Activated T-cell treated with anti-CD3 and anti-CD28 coated beads, Interleukin-2, amount 50 U/mL, for 24 hours (primary cell): ENCODE measurements around the gene PAX9.
"Not testable (repeated sequence)": the region's sequence is repeated elsewhere in the genome, so short reads cannot be mapped to it uniquely, and the experiment has no call there.

Experiments used
- DNase-seq: peaks from one replicate; pipeline ENCODE4 v3.0.0-alpha.2; 2020
- H3K27ac Mint-ChIP-seq: 2 replicates; pipeline ENCODE4 v1.8.0; 2020; ENCODE audit warnings: mild to moderate bottlenecking, mixed read lengths
- H3K27me3 Mint-ChIP-seq: 2 replicates; pipeline ENCODE4 v1.8.0; 2020; ENCODE audit warnings: mixed read lengths
- H3K36me3 Mint-ChIP-seq: 2 replicates; pipeline ENCODE4 v1.8.0; 2020; ENCODE audit warnings: low read depth, mixed read lengths
- H3K4me1 Mint-ChIP-seq: 2 replicates; pipeline ENCODE4 v1.8.0; 2020; ENCODE audit warnings: low read depth, mixed read lengths
- H3K4me3 Mint-ChIP-seq: 2 replicates; pipeline ENCODE4 v1.8.0; 2020; ENCODE audit warnings: mild to moderate bottlenecking, moderate library complexity, mixed read lengths
- H3K9me3 Mint-ChIP-seq: 2 replicates; pipeline ENCODE4 v1.8.0; 2020; ENCODE audit warnings: mixed read lengths

PAX9 gene

DNA sequence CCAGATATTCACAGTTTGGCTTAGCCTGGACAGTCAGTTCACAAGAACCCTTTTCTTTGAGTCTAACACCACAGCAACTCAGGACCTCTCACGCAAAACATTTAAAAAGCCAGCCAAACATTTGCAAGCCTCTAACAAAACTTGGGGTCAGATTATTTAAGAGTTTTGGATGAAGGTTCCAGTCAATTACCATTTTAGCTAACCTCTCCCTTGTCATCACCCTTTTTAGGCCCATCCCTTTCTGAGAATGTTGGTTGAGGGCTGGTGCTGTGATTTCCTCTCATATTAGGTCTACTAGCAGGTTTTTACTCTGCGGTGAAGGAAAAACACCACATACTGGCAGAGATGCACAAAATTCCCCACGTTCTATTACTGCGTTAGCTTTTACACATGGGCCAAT lies 20.7 kb downstream of the PAX9 start:
- Mint-ChIP-seq H3K27me3 (peaks cover 9% of the 10 kb centered on the region), H3K9me3 (no peaks in the 10 kb centered on the region), H3K4me1 (no peaks in the 10 kb centered on the region), H3K36me3 (no peaks in the 10 kb centered on the region), H3K4me3 (no peak overlapping the region), H3K27ac (no peak overlapping the region)
- DNase-seq, result no peak

DNA sequence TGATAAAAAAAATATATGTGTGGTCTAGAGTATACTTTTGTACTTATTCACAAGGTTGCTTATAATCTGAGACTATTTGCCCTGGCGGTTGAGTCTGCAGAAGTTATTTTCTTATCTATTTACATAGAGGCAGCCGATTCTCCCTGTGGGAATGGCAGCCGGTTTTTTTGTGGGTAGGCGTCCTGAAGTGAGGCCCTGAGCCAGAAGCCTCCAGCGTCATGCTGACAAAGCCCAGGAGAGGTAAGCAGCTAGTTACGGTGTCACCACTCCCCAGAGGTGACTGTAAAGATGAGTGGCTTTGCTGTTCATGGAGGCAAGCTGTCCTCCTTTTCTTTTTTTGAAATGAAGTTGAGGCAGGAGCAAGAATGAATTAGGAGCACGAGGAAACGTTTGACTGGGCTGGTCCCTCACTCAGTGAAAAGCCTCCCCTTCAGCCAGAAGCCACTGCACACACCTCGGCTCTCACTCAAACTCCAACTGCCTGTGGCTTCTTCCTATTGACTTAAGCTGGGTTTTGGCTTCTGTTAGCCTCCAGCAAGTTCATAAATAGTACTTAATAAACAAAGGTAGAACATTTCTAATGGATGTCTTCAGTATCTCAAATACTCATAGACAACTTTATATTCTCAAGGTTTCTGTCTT lies 21.5 kb downstream of the PAX9 start:
- Mint-ChIP-seq H3K9me3 (no peaks in the 10 kb centered on the region), H3K4me3 (no peak overlapping the region), H3K4me1 (no peaks in the 10 kb centered on the region), H3K36me3 (no peaks in the 10 kb centered on the region), H3K27me3 (peaks cover 11% of the 10 kb centered on the region), H3K27ac (no peak overlapping the region)
- DNase-seq, result no peak

DNA sequence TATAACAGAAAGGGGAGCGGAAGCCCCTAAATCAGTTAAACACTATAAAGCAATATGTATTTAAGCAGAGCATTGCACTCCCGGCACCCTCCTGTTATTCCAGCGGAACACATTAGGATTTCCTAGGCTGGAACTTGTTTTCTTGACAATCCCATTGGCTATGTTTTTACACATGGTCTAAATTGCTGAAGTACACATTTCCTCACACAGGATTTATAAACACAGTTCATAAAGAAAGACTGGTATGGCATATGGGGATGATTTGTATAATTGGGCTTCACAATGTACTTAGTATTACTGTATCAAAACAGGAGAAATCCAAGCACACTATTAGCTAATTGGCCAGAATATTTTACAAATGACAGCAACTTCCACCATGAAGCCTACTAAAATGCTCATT lies 23.3 kb downstream of the PAX9 start:
- H3K4me3 Mint-ChIP-seq, result no peak overlapping the region
- H3K27ac Mint-ChIP-seq, result no peak overlapping the region
- H3K9me3 Mint-ChIP-seq, result no peaks in the 10 kb centered on the region
- no peaks in the 10 kb centered on the region for H3K4me1 Mint-ChIP-seq
- no peak for DNase-seq
- H3K36me3 Mint-ChIP-seq, result no peaks in the 10 kb centered on the region
- peaks cover 12% of the 10 kb centered on the region for H3K27me3 Mint-ChIP-seq

DNA sequence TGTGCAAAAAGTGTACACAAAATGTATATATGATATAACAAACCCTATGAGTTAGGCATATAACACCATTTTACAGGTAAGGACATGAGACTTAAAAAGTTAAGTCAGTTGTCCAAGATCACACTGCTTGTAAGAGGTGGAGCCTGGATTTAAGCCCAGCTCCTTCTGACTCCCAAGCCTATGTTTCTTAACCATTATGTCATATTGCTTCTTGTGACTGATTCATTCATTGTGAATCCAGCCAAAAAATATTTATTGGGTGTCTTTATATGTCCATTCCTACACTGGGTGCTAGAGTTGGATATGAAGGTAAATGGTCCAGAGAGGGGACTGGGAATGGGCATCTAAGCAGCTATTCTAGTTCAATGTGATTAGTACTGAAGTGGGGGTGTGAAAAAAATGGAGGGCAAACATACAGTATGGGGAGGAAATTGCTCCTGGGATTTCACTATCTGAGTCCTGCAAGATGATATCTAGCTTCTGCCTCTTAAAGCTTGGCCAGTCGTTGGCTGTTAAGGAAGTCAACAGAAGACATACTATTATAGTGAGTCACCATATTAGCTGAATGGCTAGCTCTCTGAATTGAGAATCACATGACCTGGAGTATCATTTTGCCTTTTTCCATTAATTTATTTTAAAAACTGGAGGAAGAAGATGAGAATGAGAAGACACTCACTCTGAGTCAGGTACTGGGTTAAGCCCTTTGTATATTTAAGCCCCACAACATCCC lies 28.8 kb downstream of the PAX9 start:
- DNase-seq, result no peak
- Mint-ChIP-seq H3K27ac (no peak overlapping the region), H3K4me3 (no peak overlapping the region), H3K36me3 (no peaks in the 10 kb centered on the region), H3K4me1 (no peaks in the 10 kb centered on the region), H3K9me3 (peaks cover 4% of the 10 kb centered on the region), H3K27me3 (peaks cover 12% of the 10 kb centered on the region)

DNA sequence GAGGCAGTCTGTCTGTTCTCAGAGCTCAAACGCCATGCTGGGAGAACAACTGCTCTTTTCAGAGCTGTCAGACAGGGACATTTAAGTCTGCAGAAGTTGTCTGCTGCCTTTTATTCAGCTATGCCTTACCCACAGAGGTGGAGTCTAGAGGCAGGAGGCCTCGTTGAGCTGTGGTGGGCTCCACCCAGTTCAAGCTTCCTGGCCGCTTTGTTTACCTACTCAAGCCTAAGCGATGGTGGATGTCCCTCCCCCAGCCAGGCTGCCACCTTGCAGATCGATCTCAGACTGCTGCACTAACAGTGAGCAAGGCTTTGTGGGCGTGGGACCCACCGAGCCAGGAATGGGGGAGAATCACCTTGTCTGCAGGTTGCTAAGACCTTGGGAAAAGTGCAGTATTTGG lies 37.8 kb downstream of the PAX9 start:
- DNase-seq, result not testable (repeated sequence)
- peaks cover 13% of the 10 kb centered on the region for H3K9me3 Mint-ChIP-seq

DNA sequence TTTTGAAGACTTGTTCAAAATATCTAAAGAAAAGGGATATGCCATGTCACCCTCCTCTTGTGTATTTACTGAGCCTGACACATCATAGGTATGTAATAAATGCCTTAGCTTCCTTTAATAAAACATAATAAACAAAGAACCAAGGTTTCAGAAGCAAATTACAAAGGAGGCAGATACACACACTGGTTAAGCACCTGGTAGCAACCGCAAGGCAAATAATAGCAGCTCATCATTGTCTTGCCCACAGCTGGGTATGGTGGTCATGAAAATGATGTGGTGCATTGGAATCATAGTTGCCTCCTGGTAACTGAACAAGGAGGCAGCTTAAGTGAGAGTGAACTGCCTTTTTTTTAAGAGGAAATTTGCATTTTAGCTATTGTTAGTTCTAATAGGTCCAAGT lies 39.0 kb downstream of the PAX9 start:
- H3K27ac Mint-ChIP-seq, result no peak overlapping the region
- no peaks in the 10 kb centered on the region for H3K4me1 Mint-ChIP-seq
- peaks cover 4% of the 10 kb centered on the region for H3K27me3 Mint-ChIP-seq
- no peak for DNase-seq
- H3K36me3 Mint-ChIP-seq, result no peaks in the 10 kb centered on the region
- no peak overlapping the region for H3K4me3 Mint-ChIP-seq
- H3K9me3 Mint-ChIP-seq, result peaks cover 9% of the 10 kb centered on the region

More for the DNA sequence above, 37.8 kb downstream of the PAX9 start:
- H3K4me1 Mint-ChIP-seq, H3K36me3 Mint-ChIP-seq, H3K27ac Mint-ChIP-seq, H3K4me3 Mint-ChIP-seq, H3K27me3 Mint-ChIP-seq: not testable (repeated sequence)

DNA sequence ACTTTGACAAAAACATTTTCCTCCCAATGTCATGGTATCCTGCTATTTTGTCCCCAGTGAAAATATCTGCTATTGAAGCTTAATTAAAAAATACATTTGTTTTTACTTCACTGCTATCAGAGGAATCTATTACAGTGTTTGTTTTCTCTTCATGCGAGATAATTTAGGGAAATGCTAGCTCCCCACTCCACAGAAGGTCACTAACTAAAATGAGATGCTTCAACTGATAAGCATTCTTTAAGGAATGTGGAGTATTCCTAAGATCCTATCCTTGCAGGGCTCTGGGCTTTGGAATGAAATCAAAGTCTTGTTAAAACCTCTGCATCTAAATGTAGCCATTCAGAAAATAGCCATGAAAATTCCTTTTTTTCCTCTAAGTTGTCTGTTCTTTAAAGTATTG lies 39.5 kb downstream of the PAX9 start:
- Mint-ChIP-seq H3K9me3 (peaks cover 7% of the 10 kb centered on the region), H3K4me1 (no peaks in the 10 kb centered on the region), H3K36me3 (no peaks in the 10 kb centered on the region), H3K27ac (no peak overlapping the region), H3K4me3 (no peak overlapping the region), H3K27me3 (peaks cover 4% of the 10 kb centered on the region)
- DNase-seq, result no peak

DNA sequence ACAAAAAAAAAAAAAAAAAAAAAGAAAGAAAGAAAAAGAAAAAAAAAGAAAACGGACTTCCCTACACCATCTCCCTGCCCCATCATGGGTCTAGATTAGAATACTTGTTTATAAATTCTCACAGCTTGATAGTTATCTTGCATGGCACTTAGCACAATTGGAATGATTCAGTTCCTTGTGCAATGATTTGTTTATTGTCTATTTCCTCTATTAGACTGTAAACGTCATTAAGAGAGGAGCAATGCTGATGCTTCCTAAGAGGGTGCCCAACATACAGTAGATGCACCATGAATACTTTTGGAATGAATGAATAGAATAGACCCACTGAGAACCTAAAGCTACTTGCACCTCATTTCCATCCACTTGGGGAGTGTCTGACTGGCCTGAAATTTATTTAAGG lies 40.8 kb downstream of the PAX9 start:
- no peak for DNase-seq
- Mint-ChIP-seq H3K36me3 (no peaks in the 10 kb centered on the region), H3K4me1 (no peaks in the 10 kb centered on the region), H3K4me3 (no peak overlapping the region), H3K27me3 (peaks cover 4% of the 10 kb centered on the region), H3K27ac (no peak overlapping the region), H3K9me3 (peaks cover 6% of the 10 kb centered on the region)

DNA sequence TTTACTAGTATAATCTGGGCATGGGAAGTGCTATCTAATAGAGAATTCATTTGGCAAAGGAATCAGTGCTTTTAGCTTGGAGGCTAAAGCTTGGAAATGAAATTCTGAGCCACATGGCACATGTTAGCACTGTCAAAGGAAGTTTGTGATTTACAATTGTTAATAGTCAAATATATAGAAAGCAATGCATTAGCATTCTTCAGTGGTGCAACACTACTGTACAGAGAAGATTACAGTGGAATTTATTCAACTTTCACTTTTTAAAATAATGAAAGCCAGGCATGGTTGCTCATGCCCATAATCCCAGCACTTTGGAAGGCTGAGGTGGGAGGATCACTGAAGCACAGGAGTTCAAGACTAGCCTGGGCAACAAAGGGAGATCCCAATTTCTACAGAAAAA lies 45.9 kb downstream of the PAX9 start:
- no peaks in the 10 kb centered on the region for H3K36me3 Mint-ChIP-seq
- no peaks in the 10 kb centered on the region for H3K27me3 Mint-ChIP-seq
- DNase-seq, result no peak
- no peaks in the 10 kb centered on the region for H3K4me1 Mint-ChIP-seq
- H3K9me3 Mint-ChIP-seq, result peaks cover 3% of the 10 kb centered on the region
- H3K4me3 Mint-ChIP-seq, result no peak overlapping the region
- H3K27ac Mint-ChIP-seq, result no peak overlapping the region

DNA sequence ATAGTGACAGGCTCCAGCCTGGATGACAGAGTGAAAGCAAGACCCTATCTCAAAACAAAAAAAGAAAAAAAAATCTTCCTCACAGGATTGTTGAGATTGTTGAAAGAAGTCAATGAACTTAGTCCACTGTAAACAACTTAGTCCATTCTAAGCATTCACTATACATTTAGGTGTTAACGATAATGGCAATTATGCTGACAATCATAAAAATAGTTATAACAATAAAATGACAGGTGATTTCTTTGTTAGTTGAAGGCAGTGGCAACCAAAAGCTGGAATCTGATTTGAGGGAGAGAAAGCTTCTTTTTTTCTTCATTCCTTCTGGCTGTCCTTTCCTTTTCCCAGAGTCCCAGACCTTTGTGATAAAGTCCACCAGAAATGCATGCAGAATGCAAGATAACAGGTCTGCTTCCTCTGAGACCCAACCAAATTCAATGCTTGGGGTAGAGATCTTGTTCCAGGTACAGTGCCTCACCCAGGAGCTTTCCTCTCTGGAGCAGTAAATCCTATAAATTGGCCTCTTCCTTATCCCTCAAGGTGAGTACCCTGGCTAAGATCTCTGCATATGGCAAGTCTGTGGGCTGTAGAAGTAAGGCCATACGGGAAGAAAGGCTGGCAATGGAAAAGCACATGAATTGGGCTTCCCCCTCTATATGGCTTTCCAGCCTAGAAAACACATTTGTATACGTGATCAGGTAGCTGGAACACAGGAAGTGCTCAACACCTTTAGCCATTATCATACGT lies 52.5 kb downstream of the PAX9 start:
- Mint-ChIP-seq H3K4me1 (no peaks in the 10 kb centered on the region), H3K36me3 (no peaks in the 10 kb centered on the region), H3K27ac (no peak overlapping the region), H3K4me3 (no peak overlapping the region), H3K9me3 (no peaks in the 10 kb centered on the region), H3K27me3 (no peaks in the 10 kb centered on the region)
- no peak for DNase-seq

DNA sequence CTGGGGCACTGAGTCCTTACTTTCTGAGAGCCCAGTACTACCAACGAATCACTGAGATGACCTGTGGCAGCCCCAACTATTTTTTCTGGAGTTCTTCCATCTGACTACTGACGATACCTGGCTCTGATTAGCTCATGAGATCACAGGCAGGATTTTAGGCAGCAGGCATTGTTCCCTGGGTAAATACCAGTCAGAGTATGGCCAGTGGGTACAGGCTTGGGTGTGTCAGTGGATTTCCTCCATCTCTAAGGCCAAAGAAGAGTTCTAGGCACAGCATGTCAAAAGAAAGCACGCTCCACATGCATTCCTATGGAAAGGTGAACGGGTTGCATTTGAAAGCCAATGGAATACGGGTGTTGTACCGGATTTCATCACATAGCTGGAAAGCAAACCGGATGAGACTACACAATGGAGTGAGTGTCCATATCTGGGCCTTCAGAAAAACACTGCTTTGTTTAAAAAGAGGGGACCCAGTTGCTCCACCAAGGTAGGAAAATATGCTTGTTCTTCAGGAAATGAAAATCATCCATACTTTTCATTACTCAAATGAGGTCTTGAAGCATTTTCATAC lies 55.0 kb downstream of the PAX9 start:
- no peaks in the 10 kb centered on the region for H3K27me3 Mint-ChIP-seq
- no peak overlapping the region for H3K4me3 Mint-ChIP-seq
- no peaks in the 10 kb centered on the region for H3K36me3 Mint-ChIP-seq
- H3K4me1 Mint-ChIP-seq, result no peaks in the 10 kb centered on the region
- no peaks in the 10 kb centered on the region for H3K9me3 Mint-ChIP-seq
- DNase-seq, result no peak
- no peak overlapping the region for H3K27ac Mint-ChIP-seq

DNA sequence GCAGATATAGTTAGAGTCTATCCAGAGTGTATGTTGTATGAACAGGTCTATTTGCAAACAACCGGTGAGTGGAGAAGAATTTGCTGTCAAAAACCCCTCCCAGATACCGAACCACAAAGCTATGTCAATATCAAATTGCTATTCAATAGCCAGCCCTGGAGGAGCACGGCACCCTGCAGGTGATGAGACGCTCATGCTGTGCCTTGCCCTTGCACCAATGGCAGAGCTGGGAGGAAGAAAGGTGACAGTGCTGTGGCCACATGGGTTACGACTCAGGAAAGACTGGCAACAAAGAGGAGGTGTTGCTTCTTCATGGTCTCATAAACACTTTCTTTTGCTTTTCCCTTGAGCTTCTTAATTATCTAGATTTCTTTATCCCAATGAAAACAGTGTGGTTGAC lies 55.7 kb downstream of the PAX9 start:
- H3K27me3 Mint-ChIP-seq, result no peaks in the 10 kb centered on the region
- no peak for DNase-seq
- H3K27ac Mint-ChIP-seq, result no peak overlapping the region
- no peaks in the 10 kb centered on the region for H3K4me1 Mint-ChIP-seq
- H3K4me3 Mint-ChIP-seq, result no peak overlapping the region
- no peaks in the 10 kb centered on the region for H3K9me3 Mint-ChIP-seq
- no peaks in the 10 kb centered on the region for H3K36me3 Mint-ChIP-seq

DNA sequence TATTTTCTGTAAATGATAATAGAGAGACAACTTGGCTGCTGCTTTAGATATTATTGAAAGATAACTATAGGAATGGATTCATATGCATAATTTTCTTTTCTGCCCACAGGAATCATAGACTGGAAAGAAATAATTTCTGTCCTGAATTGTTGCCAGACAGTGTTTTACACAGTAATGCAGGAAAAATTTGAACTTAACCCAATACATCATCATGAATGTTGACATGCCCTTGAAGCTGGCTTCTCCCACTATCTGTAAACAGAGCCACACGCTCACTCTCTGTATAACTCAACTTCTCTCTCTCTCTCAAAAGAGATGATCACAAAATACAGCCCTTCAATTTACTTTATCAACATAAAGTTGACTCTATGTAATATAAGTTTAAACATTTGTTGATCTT lies 56.6 kb downstream of the PAX9 start:
- DNase-seq, result no peak
- no peaks in the 10 kb centered on the region for H3K4me1 Mint-ChIP-seq
- no peaks in the 10 kb centered on the region for H3K9me3 Mint-ChIP-seq
- no peaks in the 10 kb centered on the region for H3K27me3 Mint-ChIP-seq
- no peaks in the 10 kb centered on the region for H3K36me3 Mint-ChIP-seq
- no peak overlapping the region for H3K4me3 Mint-ChIP-seq
- no peak overlapping the region for H3K27ac Mint-ChIP-seq

DNA sequence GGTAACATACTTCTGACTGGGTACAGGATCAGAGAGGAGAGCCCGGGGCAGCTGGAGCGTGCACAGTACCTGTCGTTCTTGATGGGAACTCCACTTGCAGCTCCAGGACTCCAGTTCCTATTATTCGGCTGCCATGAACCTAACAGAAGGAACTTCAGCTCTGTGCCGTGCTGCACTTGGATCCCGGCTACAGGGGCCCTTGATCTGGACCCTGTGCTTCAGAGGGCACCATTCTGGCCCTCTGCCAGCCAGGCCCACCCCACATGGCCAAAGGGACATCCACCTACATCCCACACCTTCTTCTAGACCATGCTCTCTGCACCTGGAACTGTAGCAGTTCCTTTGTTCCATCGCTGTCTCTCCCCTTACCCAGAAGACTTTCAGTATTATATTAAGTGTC lies 58.2 kb downstream of the PAX9 start:
- no peak for DNase-seq
- H3K27ac Mint-ChIP-seq, result no peak overlapping the region
- no peaks in the 10 kb centered on the region for H3K36me3 Mint-ChIP-seq
- no peaks in the 10 kb centered on the region for H3K4me1 Mint-ChIP-seq
- H3K9me3 Mint-ChIP-seq, result peaks cover 2% of the 10 kb centered on the region
- no peak overlapping the region for H3K4me3 Mint-ChIP-seq
- H3K27me3 Mint-ChIP-seq, result no peaks in the 10 kb centered on the region

DNA sequence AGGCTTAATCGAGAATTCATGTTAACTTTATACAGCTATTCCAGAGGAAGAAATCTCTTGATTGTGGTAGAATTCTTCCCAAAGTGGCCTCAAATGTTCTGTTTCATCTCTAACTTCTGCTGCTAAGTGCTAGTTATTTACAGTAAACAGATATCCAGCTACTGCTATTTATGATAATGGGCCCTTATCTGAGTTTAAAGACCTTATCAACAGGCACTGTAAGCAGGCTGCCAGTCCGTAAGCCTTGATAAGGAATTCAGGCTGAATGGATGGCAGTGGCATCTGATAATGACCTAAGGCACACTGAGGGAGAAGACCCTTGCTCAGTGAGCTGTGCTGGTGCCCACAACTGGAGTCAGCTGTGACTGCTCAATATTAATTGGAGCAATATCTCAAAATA lies 59.0 kb downstream of the PAX9 start:
- Mint-ChIP-seq H3K9me3 (peaks cover 4% of the 10 kb centered on the region), H3K36me3 (no peaks in the 10 kb centered on the region), H3K27me3 (no peaks in the 10 kb centered on the region), H3K27ac (no peak overlapping the region), H3K4me3 (no peak overlapping the region), H3K4me1 (no peaks in the 10 kb centered on the region)
- DNase-seq, result no peak
